SU-DHL-6 (cell line): Measurements from ENCODE around the gene TSPAN1.

Experiments
- H2AFZ ChIP-seq: fragments of 200-600 bp; sonication (generic); 2 replicates; pipeline ENCODE4 v1.6.1; 2014; ENCODE audit warnings: low read depth, mild to moderate bottlenecking, moderate library complexity, mixed read lengths, antibody characterized with exemption, low read length; ENCODE audit not compliant: severe bottlenecking
- H3F3A ChIP-seq: fragments of 200-600 bp; shearing (Covaris generic); 2 replicates; pipeline ENCODE4 v1.6.0; 2016; ENCODE audit warnings: antibody characterized with exemption, mild to moderate bottlenecking; ENCODE audit not compliant: insufficient read depth
- H3K27ac ChIP-seq: fragments of 200-600 bp; sonication (generic); 2 replicates; pipeline ENCODE4 v1.5.1; 2016; ENCODE audit warnings: low read depth, mild to moderate bottlenecking, low read length, moderate library complexity, mixed read lengths
- H3K27me3 ChIP-seq: fragments of 200-600 bp; sonication (generic), shearing (Covaris generic); 2 replicates; pipeline ENCODE4 v1.6.0; 2014; ENCODE audit warnings: mild to moderate bottlenecking, low read length
- H3K36me3 ChIP-seq: fragments of 200-600 bp; sonication (generic); 2 replicates; pipeline ENCODE4 v1.6.1; 2014; ENCODE audit warnings: mild to moderate bottlenecking, low read length, mixed read lengths
- H3K4me2 ChIP-seq: fragments of 300-600, 200-600 bp; shearing (Covaris generic), sonication (generic); 2 replicates; pipeline ENCODE4 v1.6.0; 2014; ENCODE audit warnings: low read length, low read depth, mild to moderate bottlenecking; ENCODE audit not compliant: poor library complexity, severe bottlenecking
- H3K4me3 ChIP-seq: fragments of 200-600 bp; sonication (generic); 2 replicates; pipeline ENCODE4 v1.5.1; 2014; ENCODE audit warnings: antibody characterized with exemption, low read length, mild to moderate bottlenecking, mixed read lengths; ENCODE audit not compliant: insufficient read depth, poor library complexity, severe bottlenecking
- H3K79me2 ChIP-seq: fragments of 200-600 bp; sonication (generic); 2 replicates; pipeline ENCODE4 v1.6.1; 2014; ENCODE audit warnings: mild to moderate bottlenecking, low read length, moderate library complexity; ENCODE audit not compliant: insufficient read depth
- H3K9ac ChIP-seq: fragments of 200-600 bp; sonication (generic); 2 replicates; pipeline ENCODE4 v1.7.0; 2014; ENCODE audit warnings: mild to moderate bottlenecking, low read length
- H3K9me2 ChIP-seq: fragments of 200-600 bp; sonication (generic); replicated peaks from 2 replicates; pipeline ENCODE4 v1.6.1; 2014; ENCODE audit warnings: low read length; ENCODE audit not compliant: insufficient read depth
- H3K9me3 ChIP-seq: fragments of 200-600 bp; sonication (generic); 2 replicates; pipeline ENCODE4 v1.6.1; 2014; ENCODE audit warnings: low read length, mixed read lengths; ENCODE audit not compliant: insufficient read depth
- H4K20me1 ChIP-seq: fragments of 200-600 bp; sonication (generic); 2 replicates; pipeline ENCODE4 v1.6.1; 2014; ENCODE audit warnings: low read depth, mild to moderate bottlenecking, antibody characterized with exemption, low read length, moderate library complexity, mixed read lengths
- CTCF ChIP-seq: fragments of 200-600 bp; sonication (generic); IDR thresholded peaks from one replicate; pipeline ENCODE4 v1.5.1; 2017; ENCODE audit warnings: antibody characterized with exemption, mild to moderate bottlenecking, low read length, moderate library complexity; ENCODE audit not compliant: insufficient read depth, poor library complexity, severe bottlenecking
- EZH2phosphoT487 ChIP-seq: fragments of 200-600 bp; sonication (generic), shearing (Covaris generic); conservative IDR thresholded peaks from 2 replicates; pipeline ENCODE4 v1.6.1; 2018; ENCODE audit warnings: mild to moderate bottlenecking, antibody characterized with exemption, low read length, moderate library complexity, mixed read lengths

The TSPAN1 gene

DNA sequence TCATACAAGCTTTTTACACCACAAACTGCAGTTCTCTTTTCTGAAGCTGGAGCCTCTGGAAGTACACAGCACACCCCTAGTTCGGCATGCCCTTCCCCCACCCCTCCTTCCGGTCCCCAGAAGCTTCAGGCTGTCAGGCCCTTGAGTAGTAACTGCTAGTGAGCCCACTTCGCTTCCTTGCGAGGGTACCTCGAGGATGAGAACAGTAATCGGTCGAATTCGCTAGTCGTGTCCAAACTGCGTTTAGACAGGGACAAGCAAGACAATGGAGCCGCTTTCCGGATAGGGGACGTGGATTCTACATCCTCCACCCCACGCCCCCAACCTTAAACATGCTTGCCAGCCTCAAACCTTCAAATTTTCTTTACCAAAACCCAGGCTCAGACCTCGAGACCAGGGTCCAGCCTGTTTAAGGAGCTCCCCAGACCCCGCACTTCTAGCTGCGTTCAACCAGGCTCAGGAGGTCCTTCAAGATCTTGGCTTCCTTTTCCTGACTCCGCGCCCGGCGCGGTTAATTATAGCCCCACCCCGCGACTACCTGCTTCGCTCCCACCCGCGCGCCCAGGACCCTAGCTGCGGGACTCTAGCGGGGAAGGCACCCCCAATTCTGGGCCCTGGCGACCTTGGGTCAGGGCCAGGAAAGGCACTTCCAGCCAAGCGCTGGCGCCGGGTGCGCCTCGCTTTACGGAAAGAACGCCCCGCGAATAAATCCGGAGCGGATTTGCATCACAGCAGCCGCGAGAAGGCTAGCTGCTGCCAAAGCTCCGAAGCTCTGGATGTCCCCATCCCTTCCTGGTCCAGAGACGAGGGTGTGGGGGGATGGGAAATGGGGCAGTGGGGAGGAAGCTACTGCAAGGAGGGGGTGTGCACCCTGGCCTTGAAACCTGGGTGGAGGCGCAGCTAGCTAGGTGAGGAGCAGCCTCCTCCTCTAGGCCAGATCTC is 8.1 kb upstream of the TSPAN1 start:
- Histone ChIP-seq H3K27me3 (no peaks in the 10 kb centered on the region), H3K9me3 (no peaks in the 10 kb centered on the region), H3K4me3 (no peak overlapping the region), H4K20me1 (no peaks in the 10 kb centered on the region), H3K4me2 (peak overlapping the region; percentile 2), H3K27ac (no peak overlapping the region), H3K36me3 (no peaks in the 10 kb centered on the region), H3K79me2 (no peaks in the 10 kb centered on the region), H3F3A (no peaks in the 10 kb centered on the region), H3K9me2 (no peaks in the 10 kb centered on the region), H3K9ac (no peak overlapping the region), H2AFZ (no peak overlapping the region)
- TF ChIP-seq EZH2phosphoT487 (no peak), CTCF (no peak)

GRCh38 chr1:46168477-46168876 is 6.4 kb upstream of the TSPAN1 start:
- Histone ChIP-seq H2AFZ (no peak overlapping the region), H3K27me3 (no peaks in the 10 kb centered on the region), H3K9ac (no peak overlapping the region), H3K4me2 (no peak overlapping the region), H3K4me3 (no peak overlapping the region), H4K20me1 (no peaks in the 10 kb centered on the region), H3K27ac (no peak overlapping the region), H3K9me2 (no peaks in the 10 kb centered on the region), H3K9me3 (no peaks in the 10 kb centered on the region), H3F3A (no peaks in the 10 kb centered on the region), H3K36me3 (no peaks in the 10 kb centered on the region), H3K79me2 (no peaks in the 10 kb centered on the region)
- TF ChIP-seq CTCF (no peak), EZH2phosphoT487 (no peak)

DNA sequence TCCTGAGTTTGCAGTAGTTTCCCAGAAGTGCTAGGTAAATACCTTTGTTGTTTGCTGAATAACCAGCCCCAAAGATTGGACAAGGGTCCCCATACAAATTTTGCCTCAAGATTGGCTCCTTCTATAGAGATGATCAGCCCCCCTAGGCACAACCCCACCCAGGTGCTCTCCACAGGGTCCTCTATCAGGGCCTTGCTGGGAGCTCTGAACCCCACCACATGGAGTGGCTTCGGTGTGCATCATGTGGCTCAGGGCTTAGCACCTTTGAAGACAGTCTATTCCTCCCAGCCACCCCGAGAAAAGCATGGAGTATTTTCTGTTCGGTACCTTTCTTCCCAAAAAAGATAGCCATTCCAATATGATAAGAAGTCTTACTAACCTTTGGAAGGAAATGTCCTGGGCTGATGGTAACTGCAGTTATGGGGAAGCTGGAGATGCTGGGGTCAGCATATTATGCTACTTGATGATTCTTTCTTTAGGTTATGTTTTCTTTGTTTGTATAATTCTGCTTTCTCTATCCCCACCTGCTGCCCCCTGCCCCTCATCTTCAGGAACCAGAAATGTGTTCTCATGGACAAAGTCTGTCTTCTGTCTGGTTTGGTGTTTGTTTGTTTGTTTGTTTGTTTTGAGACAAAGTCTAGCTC is 5.0 kb upstream of the TSPAN1 start:
- Histone ChIP-seq H3F3A (no peaks in the 10 kb centered on the region), H2AFZ (no peak overlapping the region), H3K9ac (no peak overlapping the region), H3K4me3 (no peak overlapping the region), H3K79me2 (no peaks in the 10 kb centered on the region), H3K27me3 (no peaks in the 10 kb centered on the region), H3K9me2 (no peaks in the 10 kb centered on the region), H3K9me3 (no peaks in the 10 kb centered on the region), H3K36me3 (no peaks in the 10 kb centered on the region), H3K4me2 (no peak overlapping the region), H4K20me1 (no peaks in the 10 kb centered on the region), H3K27ac (no peak overlapping the region)
- TF ChIP-seq EZH2phosphoT487 (no peak), CTCF (no peak)
